Smooth muscle cell (in vitro differentiated cells): ENCODE measurements around the gene NAIF1. TPM values are rescaled to one million over a fixed set of nuclear protein-coding genes. Genes with fewer than 3 reads are reported as not detected.
A peak's percentile ranks its signal among the peaks of the same experiment; 100 is the strongest.

Source experiments
- DNase-seq: peaks from one replicate; lab custom pipeline; 2025; ENCODE audit not compliant: unreplicated experiment; lab: John Stamatoyannopoulos, UW
- H2AFZ ChIP-seq: fragments of 200-600 bp; sonication (generic); 2 replicates; pipeline ENCODE4 v1.6.0; 2016; ENCODE audit warnings: antibody characterized with exemption, low read depth, mild to moderate bottlenecking
- H3F3A ChIP-seq: fragments of 200-600 bp; sonication (generic); 2 replicates; pipeline ENCODE4 v1.6.0; 2017; ENCODE audit warnings: antibody characterized with exemption, low read depth
- H3K27ac ChIP-seq: fragments of 200-600 bp; sonication (generic); 2 replicates; pipeline ENCODE4 v1.5.1; 2016; ENCODE audit warnings: low read depth, mild to moderate bottlenecking
- H3K27me3 ChIP-seq: fragments of 200-600 bp; sonication (generic); 2 replicates; pipeline ENCODE4 v1.6.1; 2016; ENCODE audit warnings: low read depth, mild to moderate bottlenecking
- H3K36me3 ChIP-seq: fragments of 200-600 bp; sonication (generic); 2 replicates; pipeline ENCODE4 v1.5.1; 2016; ENCODE audit warnings: low read depth
- H3K4me1 ChIP-seq: fragments of 200-600 bp; sonication (generic); 2 replicates; pipeline ENCODE4 v1.5.1; 2016; ENCODE audit warnings: low read depth
- H3K4me2 ChIP-seq: fragments of 200-600 bp; sonication (generic); 2 replicates; pipeline ENCODE4 v1.6.0; 2016; ENCODE audit warnings: mild to moderate bottlenecking
- H3K4me3 ChIP-seq: fragments of 200-600 bp; sonication (generic); 2 replicates; pipeline ENCODE4 v1.5.1; 2016; ENCODE audit warnings: mild to moderate bottlenecking
- H3K79me2 ChIP-seq: fragments of 200-600 bp; sonication (generic); 2 replicates; pipeline ENCODE4 v1.6.0; 2016; ENCODE audit warnings: low read depth, mild to moderate bottlenecking
- H3K9ac ChIP-seq: fragments of 200-600 bp; sonication (generic); 2 replicates; pipeline ENCODE4 v1.6.0; 2016; ENCODE audit warnings: low read depth
- H3K9me3 ChIP-seq: fragments of 200-600 bp; sonication (generic); replicated peaks from 2 replicates; pipeline ENCODE4 v1.5.1; 2016; ENCODE audit warnings: low read depth
- H4K20me1 ChIP-seq: fragments of 200-600 bp; sonication (generic); 2 replicates; pipeline ENCODE4 v1.6.0; 2016; ENCODE audit warnings: low read depth
- WGBS: methylation state at CpG from one replicate; pipeline ENCODE4 v1.1.7; 2016; ENCODE audit warnings: low lambda C conversion rate; 5-methylcytosine and 5-hydroxymethylcytosine counted together
- polyA plus RNA-seq: library from polyadenylated mRNA; unstranded; fragments of >200 nt; fragmentation: Nextera tagmentation; extraction: Ambion mirVana; gene quantifications from 2 replicates; pipeline ENCODE4 v1.2.1, GENCODE V29; 2016
- total RNA-seq: library from RNA; depleted of rRNA; stranded (reverse); fragments of >200 nt; gene quantifications from 2 replicates; pipeline ENCODE4 v1.2.3, GENCODE V29; 2014
- TF ChIP-seq, protein P1 (sequence below): fragments of 200-600 bp; sonication (generic); IDR thresholded peaks from 2 replicates; pipeline ENCODE4 v1.5.1; 2017; ENCODE audit warnings: borderline replicate concordance, mild to moderate bottlenecking, antibody characterized with exemption; ENCODE audit not compliant: insufficient read depth, poor library complexity, severe bottlenecking

The NAIF1 gene
- total and polyA plus RNA-seq, 2 experiments from 2014 or later, result 3.8 to 6.7 TPM

DNA sequence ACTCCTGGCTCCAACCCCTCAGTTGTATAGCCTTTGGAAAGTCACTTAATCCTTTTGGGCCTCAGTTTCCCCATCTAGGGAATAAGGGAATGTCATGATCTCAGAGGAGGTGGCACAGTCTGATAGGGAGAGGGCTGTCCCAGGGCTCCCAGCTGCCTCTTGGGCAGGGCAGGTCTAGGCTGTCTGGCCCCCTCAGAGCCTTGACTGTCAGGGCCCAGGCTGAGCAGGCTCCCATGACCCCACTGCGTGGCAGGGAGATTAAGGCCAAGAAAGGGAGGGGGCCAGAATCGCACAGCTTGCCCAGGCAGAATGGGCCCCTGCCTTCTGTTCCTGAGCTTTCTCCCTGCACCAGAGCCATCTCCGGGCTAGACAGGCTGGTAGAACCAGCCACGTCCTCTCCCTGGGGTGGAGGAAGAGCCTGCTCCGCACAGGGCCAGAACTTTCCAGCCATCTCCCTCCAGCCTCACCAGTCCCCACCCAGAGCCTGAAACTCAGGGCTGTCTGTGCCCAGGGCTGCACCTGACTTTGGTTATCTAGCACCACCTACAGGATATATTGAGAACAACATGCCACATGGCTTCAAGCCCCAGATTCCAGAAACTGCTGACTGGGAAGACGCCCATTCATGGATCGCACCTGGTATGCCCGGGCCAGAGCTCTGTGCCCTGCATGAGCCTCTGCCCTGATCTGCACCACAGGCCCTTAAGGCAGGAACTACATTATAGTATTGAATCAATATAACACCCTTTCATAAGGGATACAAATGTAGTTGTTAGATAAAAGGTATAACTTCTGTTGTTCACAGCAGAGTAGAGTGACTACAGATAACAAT lies 32.1 kb downstream of the NAIF1 start:
- Histone ChIP-seq H3K4me3 (no peak overlapping the region), H3K27me3 (no peaks in the 10 kb centered on the region), H3K36me3 (no peaks in the 10 kb centered on the region), H3K27ac (no peak overlapping the region), H4K20me1 (no peaks in the 10 kb centered on the region), H3K4me1 (no peaks in the 10 kb centered on the region), H3F3A (no peaks in the 10 kb centered on the region), H3K9me3 (no peaks in the 10 kb centered on the region), H3K9ac (no peak overlapping the region), H3K79me2 (no peaks in the 10 kb centered on the region), H2AFZ (no peak overlapping the region), H3K4me2 (no peak overlapping the region)
- peak; percentile 7 for DNase-seq
- WGBS, result 40% methylated on average over 7 of the region's 8 CpGs
- TF ChIP-seq, protein P1, sequence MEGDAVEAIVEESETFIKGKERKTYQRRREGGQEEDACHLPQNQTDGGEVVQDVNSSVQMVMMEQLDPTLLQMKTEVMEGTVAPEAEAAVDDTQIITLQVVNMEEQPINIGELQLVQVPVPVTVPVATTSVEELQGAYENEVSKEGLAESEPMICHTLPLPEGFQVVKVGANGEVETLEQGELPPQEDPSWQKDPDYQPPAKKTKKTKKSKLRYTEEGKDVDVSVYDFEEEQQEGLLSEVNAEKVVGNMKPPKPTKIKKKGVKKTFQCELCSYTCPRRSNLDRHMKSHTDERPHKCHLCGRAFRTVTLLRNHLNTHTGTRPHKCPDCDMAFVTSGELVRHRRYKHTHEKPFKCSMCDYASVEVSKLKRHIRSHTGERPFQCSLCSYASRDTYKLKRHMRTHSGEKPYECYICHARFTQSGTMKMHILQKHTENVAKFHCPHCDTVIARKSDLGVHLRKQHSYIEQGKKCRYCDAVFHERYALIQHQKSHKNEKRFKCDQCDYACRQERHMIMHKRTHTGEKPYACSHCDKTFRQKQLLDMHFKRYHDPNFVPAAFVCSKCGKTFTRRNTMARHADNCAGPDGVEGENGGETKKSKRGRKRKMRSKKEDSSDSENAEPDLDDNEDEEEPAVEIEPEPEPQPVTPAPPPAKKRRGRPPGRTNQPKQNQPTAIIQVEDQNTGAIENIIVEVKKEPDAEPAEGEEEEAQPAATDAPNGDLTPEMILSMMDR, result peak; percentile 84

GRCh38 chr9:128033609-128034008 lies 33.5 kb downstream of the NAIF1 start:
- H3K4me1 ChIP-seq, result no peaks in the 10 kb centered on the region
- H3K4me2 ChIP-seq, result no peak overlapping the region
- no peak overlapping the region for H3K27ac ChIP-seq
- no peaks in the 10 kb centered on the region for H4K20me1 ChIP-seq
- 81% methylated on average over 4 of the region's 4 CpGs for WGBS
- no peaks in the 10 kb centered on the region for H3K27me3 ChIP-seq
- H3K79me2 ChIP-seq, result no peaks in the 10 kb centered on the region
- H3K36me3 ChIP-seq, result no peaks in the 10 kb centered on the region
- no peak for DNase-seq
- H3K9ac ChIP-seq, result no peak overlapping the region
- H2AFZ ChIP-seq, result no peak overlapping the region
- no peaks in the 10 kb centered on the region for H3K9me3 ChIP-seq
- H3K4me3 ChIP-seq, result no peak overlapping the region
- no peaks in the 10 kb centered on the region for H3F3A ChIP-seq
- TF ChIP-seq, protein P1, result no peak

- Histone ChIP-seq H3K9ac (no peak overlapping the region), H3K27me3 (no peaks in the 10 kb centered on the region), H3K4me2 (no peak overlapping the region), H3K27ac (no peak overlapping the region), H3K4me1 (no peaks in the 10 kb centered on the region), H3K9me3 (no peaks in the 10 kb centered on the region), H3K4me3 (no peak overlapping the region), H3F3A (no peaks in the 10 kb centered on the region), H3K79me2 (no peaks in the 10 kb centered on the region), H2AFZ (no peak overlapping the region), H4K20me1 (no peaks in the 10 kb centered on the region), H3K36me3 (no peaks in the 10 kb centered on the region)
- TF ChIP-seq, protein P1, result no peak
- WGBS, result 93% methylated on average over 4 of the region's 4 CpGs
- no peak for DNase-seq
Measured at GRCh38 chr9:128027705-128028104, 39.4 kb downstream of the NAIF1 start.
